B cell (primary cell): ENCODE measurements around the gene C16orf86.

Experiments
- CTCF ChIP-seq: fragments of 200-600 bp; IDR thresholded peaks from one replicate; pipeline ENCODE4 v1.8.0; 2022; ENCODE audit warnings: antibody characterized with exemption, mild to moderate bottlenecking
- EZH2 ChIP-seq: IDR thresholded peaks from 2 replicates; pipeline ENCODE4 v1.6.1; 2012; ENCODE audit warnings: borderline replicate concordance, low read depth, mild to moderate bottlenecking, moderate library complexity, low read length; ENCODE audit not compliant: insufficient read depth, poor library complexity, severe bottlenecking

GRCh38 chr16:67675579-67675935 lies 8.9 kb downstream of the C16orf86 start:
- TF ChIP-seq CTCF (no peak), EZH2 (no peak)
